ENCODE results near the gene SPINT2. TPM values are rescaled to one million over a fixed set of nuclear protein-coding genes. Genes with fewer than 3 reads are reported as not detected.

SPINT2 gene
- polyA plus RNA-seq, 1 donor from 2014 or later: 236 TPM

GRCh38 chr19:38223119-38223523 is 41.3 kb upstream of the SPINT2 start:
- H3K27ac ChIP-seq (ENCODE audit: low read length): peak overlapping the region; percentile 52
- H3F3A ChIP-seq (ENCODE audit: insufficient read depth, low read length, poor library complexity, severe bottlenecking): no peaks in the 10 kb centered on the region
- H3K36me3 ChIP-seq (ENCODE audit: insufficient read depth, low read length): no peaks in the 10 kb centered on the region
- no peak overlapping the region for H2AFZ ChIP-seq (ENCODE audit: low read depth, low read length)
- peak overlapping the region; percentile 81 for H3K9ac ChIP-seq (ENCODE audit: low read length)
- H3K4me2 ChIP-seq (ENCODE audit: low read length): peak overlapping the region; percentile 78
- no peaks in the 10 kb centered on the region for H3K9me2 ChIP-seq (ENCODE audit: insufficient read depth, low read length)
- no peaks in the 10 kb centered on the region for H3K9me3 ChIP-seq (ENCODE audit: low read length)
- peaks cover 46% of the 10 kb centered on the region for H3K79me2 ChIP-seq (replicated peaks; ENCODE audit: insufficient read depth, low read length)
- peak overlapping the region; percentile 80 for H3K4me3 ChIP-seq (ENCODE audit: low read length)
- no peaks in the 10 kb centered on the region for H4K20me1 ChIP-seq (ENCODE audit: insufficient read depth)
- no peaks in the 10 kb centered on the region for H3K27me3 ChIP-seq (ENCODE audit: insufficient read depth, low read depth, low read length)
- no peak for TF ChIP-seq EP300 (conservative IDR thresholded peaks at IDR 0.05; ENCODE audit: poor library complexity, severe bottlenecking)
- no peak for TF ChIP-seq MXI1 (conservative IDR thresholded peaks at IDR 0.05; ENCODE audit: poor library complexity, severe bottlenecking)
- no peak for TF ChIP-seq RAD21 (conservative IDR thresholded peaks at IDR 0.05)
- no peak for TF ChIP-seq CTCF (IDR thresholded peaks at IDR 0.05; ENCODE audit: poor library complexity, severe bottlenecking)
- no peak for TF ChIP-seq SMC3 (conservative IDR thresholded peaks at IDR 0.05; ENCODE audit: poor library complexity)
- no peak for TF ChIP-seq TAF1 (IDR thresholded peaks at IDR 0.05; ENCODE audit: low read depth)
- no peak for TF ChIP-seq REST (IDR thresholded peaks at IDR 0.05; ENCODE audit: borderline replicate concordance)
- no peak for TF ChIP-seq EZH2 (IDR thresholded peaks at IDR 0.05; ENCODE audit: borderline replicate concordance, insufficient read depth, low read length, poor library complexity, severe bottlenecking)
- no peak for TF ChIP-seq POLR2AphosphoS5 (IDR thresholded peaks at IDR 0.05)

GRCh38 chr19:38223617-38224013 is 40.8 kb upstream of the SPINT2 start:
- peak overlapping the region; percentile 78 for H3K4me2 ChIP-seq (ENCODE audit: low read length)
- no peaks in the 10 kb centered on the region for H3K36me3 ChIP-seq (ENCODE audit: insufficient read depth, low read length)
- H3K9me2 ChIP-seq (ENCODE audit: insufficient read depth, low read length): no peaks in the 10 kb centered on the region
- TF ChIP-seq MXI1 (conservative IDR thresholded peaks at IDR 0.05; ENCODE audit: poor library complexity, severe bottlenecking) (no peak), REST (IDR thresholded peaks at IDR 0.05; ENCODE audit: borderline replicate concordance) (no peak), RAD21 (conservative IDR thresholded peaks at IDR 0.05) (no peak), EP300 (conservative IDR thresholded peaks at IDR 0.05; ENCODE audit: poor library complexity, severe bottlenecking) (no peak), TAF1 (IDR thresholded peaks at IDR 0.05; ENCODE audit: low read depth) (no peak), EZH2 (IDR thresholded peaks at IDR 0.05; ENCODE audit: borderline replicate concordance, insufficient read depth, low read length, poor library complexity, severe bottlenecking) (no peak), POLR2AphosphoS5 (IDR thresholded peaks at IDR 0.05) (no peak), CTCF (IDR thresholded peaks at IDR 0.05; ENCODE audit: poor library complexity, severe bottlenecking) (no peak), SMC3 (conservative IDR thresholded peaks at IDR 0.05; ENCODE audit: poor library complexity) (no peak)
- H3F3A ChIP-seq (ENCODE audit: insufficient read depth, low read length, poor library complexity, severe bottlenecking): no peaks in the 10 kb centered on the region
- peak overlapping the region; percentile 80 for H3K4me3 ChIP-seq (ENCODE audit: low read length)
- H4K20me1 ChIP-seq (ENCODE audit: insufficient read depth): no peaks in the 10 kb centered on the region
- H3K27ac ChIP-seq (ENCODE audit: low read length): peak overlapping the region; percentile 52
- no peak overlapping the region for H2AFZ ChIP-seq (ENCODE audit: low read depth, low read length)
- no peaks in the 10 kb centered on the region for H3K27me3 ChIP-seq (ENCODE audit: insufficient read depth, low read depth, low read length)
- H3K79me2 ChIP-seq (replicated peaks; ENCODE audit: insufficient read depth, low read length): peaks cover 48% of the 10 kb centered on the region
- peak overlapping the region; percentile 81 for H3K9ac ChIP-seq (ENCODE audit: low read length)
- no peaks in the 10 kb centered on the region for H3K9me3 ChIP-seq (ENCODE audit: low read length)
